ENCODE measurements around the gene C21orf58. TPM values are rescaled to one million over a fixed set of nuclear protein-coding genes. Genes with fewer than 3 reads are reported as not detected.
A peak's percentile ranks its signal among the peaks of the same experiment; 100 is the strongest.

Gene C21orf58
- polyA plus RNA-seq, 4 donors, result 0.54 to 9.1 (median 3.3) TPM

DNA sequence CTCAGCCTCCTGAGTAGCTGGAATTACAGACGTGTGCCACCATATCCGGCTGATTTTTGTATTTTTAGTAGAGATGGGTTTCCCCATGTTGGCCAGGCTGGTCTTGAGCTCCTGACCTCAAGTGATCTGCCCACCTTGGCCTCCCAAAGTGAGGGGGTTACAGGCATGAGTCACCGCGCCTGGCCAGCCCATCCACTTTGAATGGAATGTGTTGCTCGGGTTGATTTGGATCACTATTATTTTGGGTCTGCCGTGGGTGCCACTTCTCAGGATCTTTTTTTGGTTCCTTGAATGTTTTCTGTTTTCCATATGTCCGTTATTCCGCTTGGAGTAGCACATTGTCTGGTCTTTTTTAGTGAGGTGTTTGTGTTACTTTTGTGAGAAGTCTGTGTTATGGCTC lies 17.3 kb upstream of the C21orf58 start:
- 97% methylated on average over 8 of the region's 8 CpGs for WGBS, 3 donors
- H3K36me3 ChIP-seq (ENCODE audit: control insufficient read depth in 3 of 3, insufficient read depth in 2 of 3, low read depth in 1 of 3, low read length in 3 of 3), result peaks cover 0 to 41% (median 8%) of the 10 kb centered on the region in 3 donors
- H3K4me3 ChIP-seq (ENCODE audit: low read depth in 1 of 3, low read length in 3 of 3), result no peak overlapping the region
- DNase-seq (no peak), FAIRE-seq (no peak)
- no peaks in the 10 kb centered on the region for H3K4me1 ChIP-seq (ENCODE audit: control insufficient read depth in 3 of 3, insufficient read depth in 2 of 3, low read depth in 1 of 3, low read length in 2 of 3)
- H3K27me3 ChIP-seq (ENCODE audit: control insufficient read depth in 3 of 3, insufficient read depth in 3 of 3, low read length in 3 of 3), result no peaks in the 10 kb centered on the region
- H3K27ac ChIP-seq (ENCODE audit: low read depth in 1 of 3, low read length in 2 of 3), result no peak overlapping the region
- no peaks in the 10 kb centered on the region for H3K9me3 ChIP-seq (ENCODE audit: control insufficient read depth in 2 of 2, insufficient read depth in 1 of 2, low read depth in 1 of 2, low read length in 1 of 2)

DNA sequence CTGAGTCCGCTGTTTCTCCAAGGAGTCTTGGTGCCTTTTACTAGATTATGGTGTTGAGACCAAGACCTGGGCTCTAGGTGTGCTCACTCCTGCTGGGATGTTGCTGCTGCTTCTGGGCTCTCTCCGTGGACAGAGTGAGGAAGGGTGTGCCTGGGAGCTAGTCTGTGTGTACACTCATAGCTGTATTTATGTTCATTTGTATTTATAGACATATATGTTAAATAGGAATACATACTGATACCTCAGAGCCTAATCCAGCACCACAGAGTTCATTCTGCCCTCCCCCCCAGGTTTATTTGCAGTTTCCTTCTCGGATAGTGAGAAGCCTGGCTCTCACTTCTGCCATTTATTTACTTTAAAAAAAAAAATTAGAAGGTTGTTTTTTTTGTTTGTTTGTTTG lies 12.9 kb upstream of the C21orf58 start:
- WGBS, 3 donors, result 96 to 99% (median 97%) methylated on average over 3 of the region's 3 CpGs
- FAIRE-seq (no peak), DNase-seq (no peak)
- Histone ChIP-seq H3K27ac (ENCODE audit: low read depth in 1 of 3, low read length in 2 of 3) (no peak overlapping the region), H3K4me3 (ENCODE audit: low read depth in 1 of 3, low read length in 3 of 3) (no peak overlapping the region), H3K27me3 (ENCODE audit: control insufficient read depth in 3 of 3, insufficient read depth in 3 of 3, low read length in 3 of 3) (no peaks in the 10 kb centered on the region), H3K4me1 (ENCODE audit: control insufficient read depth in 3 of 3, insufficient read depth in 2 of 3, low read depth in 1 of 3, low read length in 2 of 3) (no peaks in the 10 kb centered on the region), H3K9me3 (ENCODE audit: control insufficient read depth in 2 of 2, insufficient read depth in 1 of 2, low read depth in 1 of 2, low read length in 1 of 2) (no peaks in the 10 kb centered on the region), H3K36me3 (ENCODE audit: control insufficient read depth in 3 of 3, insufficient read depth in 2 of 3, low read depth in 1 of 3, low read length in 3 of 3) (peaks cover 0 to 45% (median 8%) of the 10 kb centered on the region in 3 donors)

GRCh38 chr21:46334351-46335140 lies 10.9 kb upstream of the C21orf58 start:
- 89 to 96% (median 91%) methylated on average over 12 of the region's 12 CpGs for WGBS, 3 donors
- no peak for FAIRE-seq
- peaks cover 0 to 47% (median 12%) of the 10 kb centered on the region in 3 donors for H3K36me3 ChIP-seq (ENCODE audit: control insufficient read depth in 3 of 3, insufficient read depth in 2 of 3, low read depth in 1 of 3, low read length in 3 of 3)
- no peaks in the 10 kb centered on the region for H3K27me3 ChIP-seq (ENCODE audit: control insufficient read depth in 3 of 3, insufficient read depth in 3 of 3, low read length in 3 of 3)
- H3K9me3 ChIP-seq (ENCODE audit: control insufficient read depth in 2 of 2, insufficient read depth in 1 of 2, low read depth in 1 of 2, low read length in 1 of 2), result no peaks in the 10 kb centered on the region
- no peaks in the 10 kb centered on the region for H3K4me1 ChIP-seq (ENCODE audit: control insufficient read depth in 3 of 3, insufficient read depth in 2 of 3, low read depth in 1 of 3, low read length in 2 of 3)
- DNase-seq, result no peak
- no peak overlapping the region for H3K4me3 ChIP-seq (ENCODE audit: low read depth in 1 of 3, low read length in 3 of 3)
- H3K27ac ChIP-seq (ENCODE audit: low read depth in 1 of 3, low read length in 2 of 3), result no peak overlapping the region

DNA sequence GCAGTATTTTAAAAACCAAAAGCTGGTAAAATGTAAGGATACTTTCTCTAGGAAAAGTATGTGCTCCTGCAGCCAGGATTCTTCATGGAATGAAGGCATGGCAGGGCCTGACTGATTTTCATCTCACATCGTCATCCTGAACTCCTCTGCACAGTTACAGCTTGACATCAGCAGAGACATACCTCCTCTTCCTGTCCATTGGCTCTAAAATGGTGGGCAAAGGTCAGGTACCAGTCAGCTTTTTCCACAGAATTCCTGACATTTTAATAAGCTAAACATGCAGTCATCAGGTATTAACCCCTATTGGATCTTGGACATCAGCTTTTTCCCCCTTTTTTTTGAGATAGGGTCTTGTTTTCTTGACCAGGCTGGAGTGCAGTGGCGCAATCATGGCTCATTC lies 6.1 kb upstream of the C21orf58 start:
- FAIRE-seq, result no peak
- no peak overlapping the region for H3K4me3 ChIP-seq (ENCODE audit: low read depth in 1 of 3, low read length in 3 of 3)
- no peaks in the 10 kb centered on the region for H3K27me3 ChIP-seq (ENCODE audit: control insufficient read depth in 3 of 3, insufficient read depth in 3 of 3, low read length in 3 of 3)
- H3K4me1 ChIP-seq (ENCODE audit: control insufficient read depth in 3 of 3, insufficient read depth in 2 of 3, low read depth in 1 of 3, low read length in 2 of 3), result peaks cover 0 to 8% (median 0%) of the 10 kb centered on the region in 3 donors
- DNase-seq, result no peak
- no peaks in the 10 kb centered on the region for H3K9me3 ChIP-seq (ENCODE audit: control insufficient read depth in 2 of 2, insufficient read depth in 1 of 2, low read depth in 1 of 2, low read length in 1 of 2)
- H3K27ac ChIP-seq (ENCODE audit: low read depth in 1 of 3, low read length in 2 of 3), result no peak overlapping the region
- peaks cover 0 to 26% (median 5%) of the 10 kb centered on the region in 3 donors for H3K36me3 ChIP-seq (ENCODE audit: control insufficient read depth in 3 of 3, insufficient read depth in 2 of 3, low read depth in 1 of 3, low read length in 3 of 3)
- WGBS, 3 donors, result 95 to 100% (median 97%) methylated on average over 2 of the region's 2 CpGs

GRCh38 chr21:46328151-46328550 lies 4.5 kb upstream of the C21orf58 start:
- H3K4me3 ChIP-seq (ENCODE audit: low read depth in 1 of 3, low read length in 3 of 3), result no peak overlapping the region
- no peaks in the 10 kb centered on the region for H3K9me3 ChIP-seq (ENCODE audit: control insufficient read depth in 2 of 2, insufficient read depth in 1 of 2, low read depth in 1 of 2, low read length in 1 of 2)
- no peak overlapping the region for H3K27ac ChIP-seq (ENCODE audit: low read depth in 1 of 3, low read length in 2 of 3)
- H3K27me3 ChIP-seq (ENCODE audit: control insufficient read depth in 3 of 3, insufficient read depth in 3 of 3, low read length in 3 of 3), result no peaks in the 10 kb centered on the region
- H3K36me3 ChIP-seq (ENCODE audit: control insufficient read depth in 3 of 3, insufficient read depth in 2 of 3, low read depth in 1 of 3, low read length in 3 of 3), result peaks cover 0 to 19% (median 5%) of the 10 kb centered on the region in 3 donors
- peaks cover 0 to 8% (median 0%) of the 10 kb centered on the region in 3 donors for H3K4me1 ChIP-seq (ENCODE audit: control insufficient read depth in 3 of 3, insufficient read depth in 2 of 3, low read depth in 1 of 3, low read length in 2 of 3)
- no peak for FAIRE-seq
- DNase-seq, result no peak
- WGBS, 3 donors, result 76 to 79% (median 78%) methylated on average over 5 of the region's 5 CpGs

DNA sequence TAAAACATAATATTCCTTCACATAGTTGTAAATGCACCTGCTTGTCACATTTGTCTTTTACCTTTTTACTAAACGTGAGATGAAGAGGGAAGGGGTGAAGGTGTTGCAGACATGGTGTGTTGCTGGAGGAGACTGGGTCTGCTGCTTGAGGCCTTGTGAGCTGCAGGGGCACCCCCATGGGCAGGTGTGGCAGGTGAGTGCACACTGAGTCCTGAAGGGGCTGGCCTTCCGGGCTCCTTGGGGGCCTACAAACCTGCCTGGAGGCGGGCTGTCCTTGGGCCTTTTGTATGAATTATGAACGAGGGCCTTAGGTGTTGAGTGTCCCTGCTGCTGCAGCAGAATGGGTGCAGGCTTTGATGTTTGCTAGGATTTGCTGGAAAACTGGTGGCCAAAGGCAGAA lies 4.0 kb upstream of the C21orf58 start:
- Histone ChIP-seq H3K4me3 (ENCODE audit: low read depth in 1 of 3, low read length in 3 of 3) (no peak overlapping the region), H3K9me3 (ENCODE audit: control insufficient read depth in 2 of 2, insufficient read depth in 1 of 2, low read depth in 1 of 2, low read length in 1 of 2) (no peaks in the 10 kb centered on the region), H3K27me3 (ENCODE audit: control insufficient read depth in 3 of 3, insufficient read depth in 3 of 3, low read length in 3 of 3) (no peaks in the 10 kb centered on the region), H3K27ac (ENCODE audit: low read depth in 1 of 3, low read length in 2 of 3) (no peak overlapping the region), H3K36me3 (ENCODE audit: control insufficient read depth in 3 of 3, insufficient read depth in 2 of 3, low read depth in 1 of 3, low read length in 3 of 3) (peaks cover 0 to 19% (median 4%) of the 10 kb centered on the region in 3 donors), H3K4me1 (ENCODE audit: control insufficient read depth in 3 of 3, insufficient read depth in 2 of 3, low read depth in 1 of 3, low read length in 2 of 3) (peaks cover 0 to 8% (median 0%) of the 10 kb centered on the region in 3 donors)
- no peak for DNase-seq
- no peak for FAIRE-seq
- 73 to 87% (median 85%) methylated on average over 4 of the region's 4 CpGs for WGBS, 3 donors

DNA sequence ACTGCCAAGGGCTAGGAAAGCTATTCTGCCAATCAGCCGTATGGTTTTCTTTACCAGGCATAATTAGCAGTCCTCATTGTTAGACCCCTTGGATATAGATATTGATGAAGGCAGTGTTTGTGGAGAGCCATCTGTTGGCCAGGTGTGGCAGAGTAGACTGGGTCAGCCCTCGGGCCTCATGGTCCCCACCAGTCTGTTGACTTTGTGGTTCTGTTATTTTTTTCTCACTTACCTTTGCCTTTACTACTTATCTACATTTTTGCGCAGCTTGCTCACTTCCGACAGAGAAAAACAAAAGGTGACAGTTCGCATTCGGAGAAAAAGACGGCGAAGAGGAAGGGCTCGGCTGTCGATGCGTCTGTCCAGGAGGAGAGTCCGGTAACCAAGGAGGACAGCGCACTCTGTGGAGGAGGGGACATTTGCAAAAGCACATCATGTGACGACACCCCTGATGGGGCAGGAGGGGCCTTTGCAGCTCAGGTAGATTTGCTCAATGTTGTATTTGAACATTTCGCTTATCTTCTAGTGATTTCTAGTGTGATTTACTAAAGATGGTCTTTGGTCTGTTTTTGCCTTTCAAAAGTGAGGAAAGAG lies 2.5 kb upstream of the C21orf58 start:
- FAIRE-seq, result no peak
- WGBS, 3 donors, result 92 to 94% (median 93%) methylated on average over 15 of the region's 15 CpGs
- Histone ChIP-seq H3K27me3 (ENCODE audit: control insufficient read depth in 3 of 3, insufficient read depth in 3 of 3, low read length in 3 of 3) (no peaks in the 10 kb centered on the region), H3K4me1 (ENCODE audit: control insufficient read depth in 3 of 3, insufficient read depth in 2 of 3, low read depth in 1 of 3, low read length in 2 of 3) (peaks cover 0 to 14% (median 0%) of the 10 kb centered on the region in 3 donors), H3K9me3 (ENCODE audit: control insufficient read depth in 2 of 2, insufficient read depth in 1 of 2, low read depth in 1 of 2, low read length in 1 of 2) (no peaks in the 10 kb centered on the region), H3K4me3 (ENCODE audit: low read depth in 1 of 3, low read length in 3 of 3) (no peak overlapping the region), H3K27ac (ENCODE audit: low read depth in 1 of 3, low read length in 2 of 3) (peak overlapping the region in 1 of 3 donors; percentile 11), H3K36me3 (ENCODE audit: control insufficient read depth in 3 of 3, insufficient read depth in 2 of 3, low read depth in 1 of 3, low read length in 3 of 3) (peaks cover 0 to 19% (median 4%) of the 10 kb centered on the region in 3 donors)
- DNase-seq, result peak in 1 of 2 donors; percentile 44

DNA sequence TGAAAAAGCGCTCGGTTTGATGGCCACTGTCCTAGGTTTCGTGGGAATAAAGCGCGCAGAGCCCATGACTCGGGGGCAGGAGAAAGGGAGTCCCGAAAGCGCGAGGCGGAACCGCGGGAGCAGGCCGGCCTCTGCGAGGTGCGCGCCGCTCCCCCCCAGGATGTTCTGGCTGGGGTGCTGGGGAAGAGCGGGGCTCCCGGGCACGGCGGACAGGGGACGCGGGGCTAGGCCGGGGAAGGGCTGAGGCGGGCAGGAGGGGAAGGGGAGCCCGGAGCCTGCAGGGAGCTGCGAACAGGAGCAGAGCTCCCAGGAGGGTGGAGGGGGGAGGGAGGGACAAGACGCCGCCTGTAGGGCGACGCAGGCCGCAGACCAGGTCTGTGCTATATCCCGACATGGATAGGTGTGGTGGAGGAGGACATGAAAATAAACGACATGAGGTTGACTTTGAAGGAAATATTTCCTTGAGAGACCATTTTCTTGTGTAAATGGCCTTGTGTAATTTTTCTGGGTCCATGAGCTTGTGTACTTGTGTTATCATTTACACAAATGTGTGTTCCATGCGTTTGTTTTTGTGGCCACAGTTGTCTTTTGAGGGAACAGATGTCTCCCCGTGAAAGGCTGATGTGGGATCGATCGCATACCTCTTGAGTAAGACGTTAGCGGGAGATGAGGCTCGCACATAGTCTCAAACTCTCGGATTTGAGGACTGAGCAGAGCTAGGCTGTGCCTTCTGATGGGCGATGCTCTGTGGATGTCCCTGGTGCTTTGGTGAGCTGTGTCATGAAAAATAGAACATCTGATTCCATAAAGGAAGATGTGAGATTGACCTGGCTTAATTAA lies 1.6 kb upstream of the C21orf58 start:
- peak overlapping the region; percentile 64 to 72 (median 66) for H3K4me3 ChIP-seq (ENCODE audit: low read depth in 1 of 3, low read length in 3 of 3)
- H3K27me3 ChIP-seq (ENCODE audit: control insufficient read depth in 3 of 3, insufficient read depth in 3 of 3, low read length in 3 of 3), result no peaks in the 10 kb centered on the region
- no peaks in the 10 kb centered on the region for H3K9me3 ChIP-seq (ENCODE audit: control insufficient read depth in 2 of 2, insufficient read depth in 1 of 2, low read depth in 1 of 2, low read length in 1 of 2)
- H3K4me1 ChIP-seq (ENCODE audit: control insufficient read depth in 3 of 3, insufficient read depth in 2 of 3, low read depth in 1 of 3, low read length in 2 of 3), result peaks cover 0 to 14% (median 0%) of the 10 kb centered on the region in 3 donors
- 10 to 13% (median 12%) methylated on average over 37 to 43 of the region's 43 CpGs for WGBS, 3 donors
- FAIRE-seq, result no peak
- peaks cover 0 to 16% (median 4%) of the 10 kb centered on the region in 3 donors for H3K36me3 ChIP-seq (ENCODE audit: control insufficient read depth in 3 of 3, insufficient read depth in 2 of 3, low read depth in 1 of 3, low read length in 3 of 3)
- peak overlapping the region; percentile 72 to 87 (median 76) for H3K27ac ChIP-seq (ENCODE audit: low read depth in 1 of 3, low read length in 2 of 3)
- peak; percentile 43 to 75 for DNase-seq

All from small intestine (tissue), 7 donors.